KBM-7 (cell line): ENCODE measurements around the gene CD99.
"Not testable (repeated sequence)": the region's sequence is repeated elsewhere in the genome, so short reads cannot be mapped to it uniquely, and the experiment has no call there.

ENCODE experiments used
- DNase-seq: peaks from one replicate; pipeline ENCODE4 v3.0.0-alpha.2; 2015
- in situ Hi-C: fragments of 300-500 bp; cut with MboI; formaldehyde crosslinking; loops from 2 replicates; pipeline ENCODE4 v1.14.3; 2020; ENCODE audit warnings: low sequenced_read_pairs, low pct_unique_long_range_greater_than_20kb, mixed read lengths

CD99 gene

GRCh38 chrX:2752441-2752840 lies 61.3 kb downstream of the CD99 start:
- in situ Hi-C loops: not testable (repeated sequence)

GRCh38 chrX:2755163-2755715 lies 64.1 kb downstream of the CD99 start:
- DNase-seq, in situ Hi-C loops: not testable (repeated sequence)

More at GRCh38 chrX:2752441-2752840, 61.3 kb downstream of the CD99 start:
- not testable (repeated sequence) for DNase-seq

- in situ Hi-C loops: no loop called here
- no peak for DNase-seq
Measured at GRCh38 chrX:2756548-2756947, 65.5 kb downstream of the CD99 start.

- in situ Hi-C loops: no loop called here
- no peak for DNase-seq
Measured at GRCh38 chrX:2761246-2761645, 70.2 kb downstream of the CD99 start.

- in situ Hi-C loops, DNase-seq: not testable (repeated sequence)
Measured at GRCh38 chrX:2762671-2763070, 71.6 kb downstream of the CD99 start.

- DNase-seq, in situ Hi-C loops: not testable (repeated sequence)
Measured at GRCh38 chrX:2764766-2765548, 73.9 kb downstream of the CD99 start.

- in situ Hi-C loops: no loop called here
- DNase-seq: no peak
Measured at GRCh38 chrX:2765549-2765830, 74.4 kb downstream of the CD99 start.

- in situ Hi-C loops: no loop called here
- DNase-seq: peak; percentile 32
Measured at GRCh38 chrX:2766906-2767305, 75.8 kb downstream of the CD99 start.

- no peak for DNase-seq
- in situ Hi-C loops: no loop called here
Measured at GRCh38 chrX:2767631-2768455, 76.7 kb downstream of the CD99 start.

GRCh38 chrX:2769615-2770014 lies 78.5 kb downstream of the CD99 start:
- no peak for DNase-seq
- in situ Hi-C loops: no loop called here

- DNase-seq, in situ Hi-C loops: not testable (repeated sequence)
Measured at GRCh38 chrX:2773166-2774055, 82.3 kb downstream of the CD99 start.

- in situ Hi-C loops: no loop called here
- no peak for DNase-seq
Measured at GRCh38 chrX:2774057-2774456, 83.0 kb downstream of the CD99 start.

- DNase-seq: no peak
- in situ Hi-C loops: no loop called here
Measured at GRCh38 chrX:2774776-2775175, 83.7 kb downstream of the CD99 start.

GRCh38 chrX:2780472-2781225 lies 89.6 kb downstream of the CD99 start:
- DNase-seq, in situ Hi-C loops: not testable (repeated sequence)

GRCh38 chrX:2781226-2781571 lies 90.1 kb downstream of the CD99 start:
- in situ Hi-C loops: no loop called here
- DNase-seq: no peak

- in situ Hi-C loops: no loop called here
Measured at GRCh38 chrX:2781698-2782097, 90.6 kb downstream of the CD99 start.

GRCh38 chrX:2782171-2782570 lies 91.1 kb downstream of the CD99 start:
- DNase-seq: no peak
- in situ Hi-C loops: no loop called here

More at GRCh38 chrX:2781698-2782097, 90.6 kb downstream of the CD99 start:
- DNase-seq: no peak

GRCh38 chrX:2782778-2783177 lies 91.7 kb downstream of the CD99 start:
- no peak for DNase-seq
- in situ Hi-C loops: no loop called here

- in situ Hi-C loops: no loop called here
- no peak for DNase-seq
Measured at GRCh38 chrX:2784026-2784425, 92.9 kb downstream of the CD99 start.
